ENCODE data around the gene PADI2. TPM values are rescaled to one million over a fixed set of nuclear protein-coding genes. Genes with fewer than 3 reads are reported as not detected.

PADI2 gene
- total and polyA plus RNA-seq, 9 of the 15 experiments (the other 6 are each of a cell fraction or from before 2014, with no cell fraction given): 0.01 to 0.11 (median 0.01) TPM; not detected in 5

GRCh38 chr1:17161137-17161740, 42.0 kb upstream of the PADI2 start:
- BruUV-seq (replicated peaks): no TSS peak
- peak overlapping the region; percentile 85 for H2AFZ ChIP-seq (ENCODE audit: low read depth, low read length)
- peaks cover 14 to 31% of the 10 kb centered on the region in 2 experiments; a peak in 4 of 5 replicates for H3K27me3 ChIP-seq (ENCODE audit: control insufficient read depth in 2 of 2, insufficient read depth in 2 of 2, low read length in 2 of 2)
- DNase-seq (ENCODE audit: extremely low read depth in 1 of 4, low spot score in 3 of 4): peak in 2 of 4 experiments; percentile 21 to 41
- H3K9me1 ChIP-seq (ENCODE audit: control insufficient read depth, insufficient read depth, low read length): no peaks in the 10 kb centered on the region
- no peaks in the 10 kb centered on the region for H3K9me3 ChIP-seq (replicated peaks; ENCODE audit: control insufficient read depth, insufficient read depth, low read depth, low read length)
- no peaks in the 10 kb centered on the region for H3K36me3 ChIP-seq (ENCODE audit: control insufficient read depth, insufficient read depth, low read length)
- H3K4me1 ChIP-seq (replicated peaks in 1 of 2; ENCODE audit: control insufficient read depth in 2 of 2, insufficient read depth in 2 of 2, low read length in 2 of 2): no peaks in the 10 kb centered on the region
- no peaks in the 10 kb centered on the region; the same call in 1 of the 2 replicates for H4K20me1 ChIP-seq (replicated peaks; ENCODE audit: control insufficient read depth, insufficient read depth, low read length)
- no peak overlapping the region for H3K4me3 ChIP-seq
- peak overlapping the region; percentile 31; the same call in 1 of the 2 replicates for H3K4me2 ChIP-seq (ENCODE audit: insufficient read depth, low read length)
- H3K79me2 ChIP-seq (ENCODE audit: control insufficient read depth, insufficient read depth, low read length): no peaks in the 10 kb centered on the region
- ATAC-seq: peak; percentile 84
- in situ Hi-C loops (cut with MboI): no loop called here
- no peak overlapping the region for H3K9ac ChIP-seq (ENCODE audit: insufficient read depth in 1 of 2, low read depth in 2 of 2, low read length in 2 of 2)
- ChIA-PET CTCF (ENCODE audit: low intra/inter-chr PET ratio) (no interaction called here), POLR2A (interaction anchor here (1.5 kb wide), 1 partner anchor 12 kb away, joined by 3 read pairs; no protein-coding TSS in a partner anchor)
- 12% methylated on average over 3 of the region's 3 CpGs for WGBS (ENCODE audit: insufficient coverage, low coverage, missing lambda C conversion rate)
- FAIRE-seq: peak; percentile 90
- intact Hi-C loops (cut with micrococcal nuclease): no loop called here
- H3K27ac ChIP-seq (ENCODE audit: extremely low read depth, low read depth, low read length): no peak overlapping the region
- TF ChIP-seq EP300 (IDR thresholded peaks at IDR 0.05; ENCODE audit: low read length): no peak
- no peak for TF ChIP-seq MED1 (CRISPR knock-in tag; IDR thresholded peaks at IDR 0.05; ENCODE audit: borderline replicate concordance)
- TF ChIP-seq RBM22 (IDR thresholded peaks at IDR 0.05; ENCODE audit: low read depth, low read length, poor library complexity, severe bottlenecking): no peak
- TF ChIP-seq POLR2A (conservative IDR thresholded peaks at IDR 0.05): no peak
- no peak for TF ChIP-seq ZNF121 (CRISPR knock-in tag; conservative IDR thresholded peaks at IDR 0.05)
- TF ChIP-seq, protein P1, sequence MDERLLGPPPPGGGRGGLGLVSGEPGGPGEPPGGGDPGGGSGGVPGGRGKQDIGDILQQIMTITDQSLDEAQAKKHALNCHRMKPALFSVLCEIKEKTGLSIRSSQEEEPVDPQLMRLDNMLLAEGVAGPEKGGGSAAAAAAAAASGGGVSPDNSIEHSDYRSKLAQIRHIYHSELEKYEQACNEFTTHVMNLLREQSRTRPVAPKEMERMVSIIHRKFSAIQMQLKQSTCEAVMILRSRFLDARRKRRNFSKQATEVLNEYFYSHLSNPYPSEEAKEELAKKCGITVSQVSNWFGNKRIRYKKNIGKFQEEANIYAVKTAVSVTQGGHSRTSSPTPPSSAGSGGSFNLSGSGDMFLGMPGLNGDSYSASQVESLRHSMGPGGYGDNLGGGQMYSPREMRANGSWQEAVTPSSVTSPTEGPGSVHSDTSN (CRISPR knock-in tag; IDR thresholded peaks at IDR 0.05; ENCODE audit: low read depth): no peak
- TF ChIP-seq, protein P1 (tag; conservative IDR thresholded peaks at IDR 0.05; ENCODE audit: low read depth): no peak
- TF ChIP-seq, protein P2, sequence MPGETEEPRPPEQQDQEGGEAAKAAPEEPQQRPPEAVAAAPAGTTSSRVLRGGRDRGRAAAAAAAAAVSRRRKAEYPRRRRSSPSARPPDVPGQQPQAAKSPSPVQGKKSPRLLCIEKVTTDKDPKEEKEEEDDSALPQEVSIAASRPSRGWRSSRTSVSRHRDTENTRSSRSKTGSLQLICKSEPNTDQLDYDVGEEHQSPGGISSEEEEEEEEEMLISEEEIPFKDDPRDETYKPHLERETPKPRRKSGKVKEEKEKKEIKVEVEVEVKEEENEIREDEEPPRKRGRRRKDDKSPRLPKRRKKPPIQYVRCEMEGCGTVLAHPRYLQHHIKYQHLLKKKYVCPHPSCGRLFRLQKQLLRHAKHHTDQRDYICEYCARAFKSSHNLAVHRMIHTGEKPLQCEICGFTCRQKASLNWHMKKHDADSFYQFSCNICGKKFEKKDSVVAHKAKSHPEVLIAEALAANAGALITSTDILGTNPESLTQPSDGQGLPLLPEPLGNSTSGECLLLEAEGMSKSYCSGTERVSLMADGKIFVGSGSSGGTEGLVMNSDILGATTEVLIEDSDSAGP (CRISPR knock-in tag; IDR thresholded peaks at IDR 0.05): no peak
- TF ChIP-seq ZNF436 (CRISPR knock-in tag; IDR thresholded peaks at IDR 0.05): no peak
- no peak for TF ChIP-seq SRSF1 (IDR thresholded peaks at IDR 0.05; ENCODE audit: low read depth, low read length)
- no peak for TF ChIP-seq MCM2 (IDR thresholded peaks at IDR 0.05; ENCODE audit: low read depth)
- no peak for TF ChIP-seq SREBF1 (IDR thresholded peaks at IDR 0.05; ENCODE audit: borderline replicate concordance, low read depth, low read length)
- TF ChIP-seq TAF1 (IDR thresholded peaks at IDR 0.05; ENCODE audit: control insufficient read depth, extremely low read depth, insufficient read depth, low read length, severe bottlenecking): no peak
- no peak for TF ChIP-seq KDM1A (IDR thresholded peaks at IDR 0.05)
- TF ChIP-seq HMG20A (CRISPR knock-in tag; conservative IDR thresholded peaks at IDR 0.05): no peak
- TF ChIP-seq CBX1 (IDR thresholded peaks at IDR 0.05; ENCODE audit: low read depth): no peak
- peak; percentile 95 for TF ChIP-seq TOE1 (IDR thresholded peaks at IDR 0.05; ENCODE audit: borderline replicate concordance)
- TF ChIP-seq TOE1 (CRISPR knock-in tag; IDR thresholded peaks at IDR 0.05; ENCODE audit: borderline replicate concordance, low read depth): no peak
- TF ChIP-seq ZFPM2 (CRISPR knock-in tag; IDR thresholded peaks at IDR 0.05): no peak
